T-helper 22 cell (primary cell): ENCODE results near the gene SLC16A6.
"Not testable (repeated sequence)": the region's sequence is repeated elsewhere in the genome, so short reads cannot be mapped to it uniquely, and the experiment has no call there.

Source experiments
- DNase-seq: peaks from one replicate; pipeline ENCODE4 v3.0.0-alpha.2; 2020; ENCODE audit warnings: low read depth

Gene SLC16A6

GRCh38 chr17:68290955-68291835, at the start of gene SLC16A6, which contains the start of gene ARSG:
Gene SLC16A6 (minus strand): TSS chr17:68291127. CDS start chr17:68278320, 12,807 bp downstream.
Gene ARSG (plus strand): TSS chr17:68291495. CDS start chr17:68307494, 15,999 bp downstream.
- DNase-seq = peak; percentile 74

GRCh38 chr17:68334393-68334792, 43.5 kb upstream of the SLC16A6 start:
- no peak for DNase-seq

GRCh38 chr17:68331932-68332331, 41.0 kb upstream of the SLC16A6 start:
- not testable (repeated sequence) for DNase-seq

GRCh38 chr17:68329331-68329730, 38.4 kb upstream of the SLC16A6 start:
- DNase-seq = no peak

- DNase-seq = no peak
These were observed 37.7 kb upstream of the SLC16A6 start for GRCh38 chr17:68328676-68329075.

GRCh38 chr17:68327823-68328557, 37.1 kb upstream of the SLC16A6 start:
- DNase-seq = no peak

GRCh38 chr17:68326681-68327080, 35.8 kb upstream of the SLC16A6 start:
- no peak for DNase-seq

- no peak for DNase-seq
These were observed 35.0 kb upstream of the SLC16A6 start for GRCh38 chr17:68325961-68326360.

GRCh38 chr17:68324654-68325336, 33.9 kb upstream of the SLC16A6 start:
- DNase-seq = no peak

GRCh38 chr17:68324114-68324513, 33.2 kb upstream of the SLC16A6 start:
- DNase-seq = no peak

- no peak for DNase-seq
These were observed 31.7 kb upstream of the SLC16A6 start for GRCh38 chr17:68322630-68323029.

GRCh38 chr17:68321556-68321954, 30.6 kb upstream of the SLC16A6 start:
- DNase-seq = no peak

- DNase-seq = no peak
These were observed 30.1 kb upstream of the SLC16A6 start for GRCh38 chr17:68320943-68321555.

- no peak for DNase-seq
These were observed 29.5 kb upstream of the SLC16A6 start for GRCh38 chr17:68320311-68320865.

GRCh38 chr17:68319410-68320162, 28.7 kb upstream of the SLC16A6 start:
- no peak for DNase-seq

- DNase-seq = no peak
These were observed 27.4 kb upstream of the SLC16A6 start for GRCh38 chr17:68318103-68318991.

- no peak for DNase-seq
These were observed 26.5 kb upstream of the SLC16A6 start for GRCh38 chr17:68317458-68317857.

GRCh38 chr17:68315930-68316329, 25.0 kb upstream of the SLC16A6 start:
- no peak for DNase-seq

- no peak for DNase-seq
These were observed 24.1 kb upstream of the SLC16A6 start for GRCh38 chr17:68314916-68315535.
